Measurements from ENCODE around the gene ZBED5.

The ZBED5 gene

GRCh38 chr11:10881892-10882291, 24.0 kb upstream of the ZBED5 start:
- Histone ChIP-seq H3K9me3 (ENCODE audit: control insufficient read depth in 2 of 2, low read length in 2 of 2) (no peaks in the 10 kb centered on the region), H3K27me3 (ENCODE audit: control insufficient read depth in 2 of 2, insufficient read depth in 2 of 2, low read length in 2 of 2) (no peaks in the 10 kb centered on the region)

DNA sequence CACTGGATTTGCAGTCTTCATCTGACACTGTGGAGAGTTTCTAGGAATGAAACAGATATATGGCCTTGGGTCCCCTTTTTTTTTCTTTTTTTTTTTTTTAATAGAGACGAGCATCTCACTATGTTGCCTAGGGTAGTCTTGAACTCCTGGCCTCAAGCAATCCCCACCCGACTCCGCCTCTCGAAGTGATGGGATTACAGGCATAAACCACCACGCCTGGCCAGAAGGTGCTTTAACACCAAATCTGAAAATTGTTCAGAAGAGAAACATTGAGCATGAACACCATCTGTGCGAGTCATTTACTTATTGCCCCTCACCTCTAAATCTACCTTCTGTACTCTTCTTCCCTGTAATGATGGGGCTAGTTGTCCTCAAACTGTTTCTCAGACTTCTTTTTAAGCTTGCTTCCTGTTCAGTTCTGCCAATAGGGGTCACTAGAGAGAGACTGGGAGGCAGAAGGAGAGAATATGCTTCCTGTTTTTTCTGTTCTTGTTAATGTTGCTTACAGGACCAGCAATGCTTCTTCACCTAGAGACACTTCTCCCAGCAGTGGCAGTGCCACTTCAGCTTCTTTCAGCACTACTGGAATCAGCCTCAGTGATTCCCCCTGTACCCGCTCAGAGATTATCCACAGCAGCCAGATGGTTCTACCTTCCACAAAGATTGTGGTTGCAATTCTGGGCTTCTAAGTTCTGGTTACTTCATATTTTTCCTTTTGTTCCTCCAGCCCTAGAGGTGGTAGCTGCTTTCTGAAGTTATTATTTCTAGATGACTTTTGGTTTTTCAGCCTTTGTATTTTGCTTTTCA, 20.8 kb upstream of the ZBED5 start:
- peak overlapping the region; percentile 41 to 57 for H3K27ac ChIP-seq (ENCODE audit: low read depth in 2 of 2, low read length in 2 of 2)
- no peaks in the 10 kb centered on the region for H3K9me3 ChIP-seq (ENCODE audit: control insufficient read depth in 2 of 2, low read length in 2 of 2)

More at GRCh38 chr11:10881892-10882291, 24.0 kb upstream of the ZBED5 start:
- Histone ChIP-seq H3K27ac (ENCODE audit: low read depth in 2 of 2, low read length in 2 of 2) (no peak overlapping the region), H3K9ac (ENCODE audit: low read depth in 1 of 2, low read length in 2 of 2) (no peak overlapping the region), H3K4me3 (ENCODE audit: low read length in 2 of 2) (no peak overlapping the region), H3K36me3 (ENCODE audit: control insufficient read depth in 2 of 2, insufficient read depth in 2 of 2, low read length in 2 of 2) (no peaks in the 10 kb centered on the region), H3K4me1 (ENCODE audit: control insufficient read depth in 2 of 2, insufficient read depth in 2 of 2, low read length in 2 of 2) (peaks cover 2 to 3% of the 10 kb centered on the region in 2 donors)

DNA sequence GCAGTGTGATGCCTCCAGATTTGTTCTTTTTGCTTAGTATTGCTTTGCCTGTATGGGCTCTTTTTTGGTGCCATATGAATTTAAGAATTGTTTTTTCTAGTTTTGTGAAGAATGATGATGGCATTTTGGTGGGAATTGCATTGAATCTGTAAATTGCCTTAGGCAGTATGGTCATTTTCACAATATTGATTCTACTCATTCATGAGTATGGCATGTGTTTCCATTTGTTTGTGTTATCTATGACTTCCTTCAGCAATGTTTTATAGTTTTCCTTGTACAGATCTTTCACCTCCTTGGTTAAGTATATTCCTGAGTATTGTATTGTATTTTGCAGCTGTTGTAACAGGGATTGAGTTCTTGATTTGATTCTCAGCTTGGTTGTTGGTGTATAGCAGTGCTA, 18.3 kb upstream of the ZBED5 start:
- Histone ChIP-seq H3K27ac (ENCODE audit: low read depth in 2 of 2, low read length in 2 of 2) (no peak overlapping the region), H3K9me3 (ENCODE audit: control insufficient read depth in 2 of 2, low read length in 2 of 2) (peaks cover 0 to 2% of the 10 kb centered on the region in 2 donors), H3K4me3 (ENCODE audit: low read length in 2 of 2) (no peak overlapping the region), H3K9ac (ENCODE audit: low read depth in 1 of 2, low read length in 2 of 2) (no peak overlapping the region), H3K4me1 (ENCODE audit: control insufficient read depth in 2 of 2, insufficient read depth in 2 of 2, low read length in 2 of 2) (peaks cover 2 to 3% of the 10 kb centered on the region in 2 donors), H3K27me3 (ENCODE audit: control insufficient read depth in 2 of 2, insufficient read depth in 2 of 2, low read length in 2 of 2) (no peaks in the 10 kb centered on the region), H3K36me3 (ENCODE audit: control insufficient read depth in 2 of 2, insufficient read depth in 2 of 2, low read length in 2 of 2) (no peaks in the 10 kb centered on the region)

More for the DNA sequence above, 20.8 kb upstream of the ZBED5 start:
- Histone ChIP-seq H3K36me3 (ENCODE audit: control insufficient read depth in 2 of 2, insufficient read depth in 2 of 2, low read length in 2 of 2) (no peaks in the 10 kb centered on the region), H3K9ac (ENCODE audit: low read depth in 1 of 2, low read length in 2 of 2) (peak overlapping the region in 1 of 2 donors; percentile 35), H3K4me1 (ENCODE audit: control insufficient read depth in 2 of 2, insufficient read depth in 2 of 2, low read length in 2 of 2) (peaks cover 2 to 3% of the 10 kb centered on the region in 2 donors), H3K4me3 (ENCODE audit: low read length in 2 of 2) (no peak overlapping the region), H3K27me3 (ENCODE audit: control insufficient read depth in 2 of 2, insufficient read depth in 2 of 2, low read length in 2 of 2) (no peaks in the 10 kb centered on the region)

- peaks cover 2 to 3% of the 10 kb centered on the region in 2 donors for H3K4me1 ChIP-seq (ENCODE audit: control insufficient read depth in 2 of 2, insufficient read depth in 2 of 2, low read length in 2 of 2)
- no peaks in the 10 kb centered on the region for H3K27me3 ChIP-seq (ENCODE audit: control insufficient read depth in 2 of 2, insufficient read depth in 2 of 2, low read length in 2 of 2)
- H3K36me3 ChIP-seq (ENCODE audit: control insufficient read depth in 2 of 2, insufficient read depth in 2 of 2, low read length in 2 of 2), result no peaks in the 10 kb centered on the region
- H3K27ac ChIP-seq (ENCODE audit: low read depth in 2 of 2, low read length in 2 of 2), result no peak overlapping the region
- H3K9me3 ChIP-seq (ENCODE audit: control insufficient read depth in 2 of 2, low read length in 2 of 2), result peaks cover 0 to 2% of the 10 kb centered on the region in 2 donors
- H3K4me3 ChIP-seq (ENCODE audit: low read length in 2 of 2), result no peak overlapping the region
- no peak overlapping the region for H3K9ac ChIP-seq (ENCODE audit: low read depth in 1 of 2, low read length in 2 of 2)
These were observed 17.7 kb upstream of the ZBED5 start for GRCh38 chr11:10875430-10876021.

DNA sequence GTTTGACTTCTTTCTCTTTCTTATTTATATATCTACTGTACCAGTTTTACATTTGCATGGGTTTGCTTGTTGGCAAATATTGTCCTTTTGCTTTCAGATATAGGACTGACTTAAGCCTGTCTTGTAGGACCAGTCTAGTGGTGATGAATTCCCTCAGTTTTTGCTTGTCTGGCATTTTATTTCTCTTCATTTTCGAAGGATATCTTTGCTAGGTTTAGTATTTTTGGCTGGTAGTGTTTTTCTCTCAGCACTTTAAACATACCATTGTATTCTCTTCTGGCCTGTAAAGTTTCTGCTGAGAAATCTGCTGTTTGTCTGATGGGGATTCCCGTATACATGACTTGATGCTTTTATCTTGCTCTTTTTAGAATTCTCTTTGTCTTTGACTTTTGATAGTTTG, 14.2 kb upstream of the ZBED5 start:
- peaks cover 0 to 2% of the 10 kb centered on the region in 2 donors for H3K9me3 ChIP-seq (ENCODE audit: control insufficient read depth in 2 of 2, low read length in 2 of 2)
- H3K27me3 ChIP-seq (ENCODE audit: control insufficient read depth in 2 of 2, insufficient read depth in 2 of 2, low read length in 2 of 2), result no peaks in the 10 kb centered on the region
- H3K4me3 ChIP-seq (ENCODE audit: low read length in 2 of 2), result no peak overlapping the region
- H3K36me3 ChIP-seq (ENCODE audit: control insufficient read depth in 2 of 2, insufficient read depth in 2 of 2, low read length in 2 of 2), result no peaks in the 10 kb centered on the region
- no peak overlapping the region for H3K27ac ChIP-seq (ENCODE audit: low read depth in 2 of 2, low read length in 2 of 2)
- no peaks in the 10 kb centered on the region for H3K4me1 ChIP-seq (ENCODE audit: control insufficient read depth in 2 of 2, insufficient read depth in 2 of 2, low read length in 2 of 2)
- H3K9ac ChIP-seq (ENCODE audit: low read depth in 1 of 2, low read length in 2 of 2), result no peak overlapping the region

DNA sequence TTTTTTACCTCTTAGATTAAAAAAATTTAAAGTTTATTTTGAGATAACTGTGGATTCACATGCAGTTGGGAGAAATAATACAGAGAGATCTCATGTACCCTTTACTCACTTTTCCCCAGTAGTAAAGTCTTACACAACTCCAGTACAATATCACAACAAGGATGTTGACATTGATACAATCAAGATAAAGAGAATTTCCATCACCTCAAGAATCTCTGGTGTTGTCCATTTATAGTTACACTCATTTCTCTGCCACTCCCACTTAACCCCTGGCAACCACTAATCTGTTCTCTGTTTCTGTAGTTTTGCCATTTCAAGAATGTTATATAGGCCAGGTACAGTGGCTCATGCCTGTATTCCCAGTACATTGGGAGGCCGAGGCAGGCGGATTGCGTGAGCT, 10.5 kb upstream of the ZBED5 start:
- Histone ChIP-seq H3K27me3 (ENCODE audit: control insufficient read depth in 2 of 2, insufficient read depth in 2 of 2, low read length in 2 of 2) (no peaks in the 10 kb centered on the region), H3K4me1 (ENCODE audit: control insufficient read depth in 2 of 2, insufficient read depth in 2 of 2, low read length in 2 of 2) (no peaks in the 10 kb centered on the region), H3K27ac (ENCODE audit: low read depth in 2 of 2, low read length in 2 of 2) (no peak overlapping the region), H3K9me3 (ENCODE audit: control insufficient read depth in 2 of 2, low read length in 2 of 2) (peaks cover 0 to 2% of the 10 kb centered on the region in 2 donors), H3K4me3 (ENCODE audit: low read length in 2 of 2) (no peak overlapping the region), H3K9ac (ENCODE audit: low read depth in 1 of 2, low read length in 2 of 2) (no peak overlapping the region), H3K36me3 (ENCODE audit: control insufficient read depth in 2 of 2, insufficient read depth in 2 of 2, low read length in 2 of 2) (no peaks in the 10 kb centered on the region)

DNA sequence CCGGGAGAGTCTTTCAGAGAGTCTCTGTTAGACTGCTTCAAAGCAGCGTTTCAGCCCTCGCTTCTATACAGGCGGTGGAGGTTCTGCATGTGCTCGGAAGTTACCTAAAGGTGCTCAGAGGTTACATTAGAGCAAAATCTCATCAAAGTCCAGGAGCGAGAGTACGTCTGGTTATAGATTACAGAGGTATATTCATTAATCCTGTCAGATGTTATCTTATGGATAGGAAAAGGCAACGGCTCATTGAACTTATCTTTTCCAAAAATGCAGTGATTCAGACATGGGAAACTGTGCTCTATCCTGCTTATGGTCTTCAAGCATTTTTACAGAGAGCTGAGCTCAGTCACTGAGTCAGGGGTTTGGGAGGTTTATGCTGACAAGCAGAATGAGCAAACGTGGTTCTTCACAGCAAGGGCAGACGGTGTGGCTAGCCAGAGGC, 9.1 kb upstream of the ZBED5 start:
- H3K27ac ChIP-seq (ENCODE audit: low read depth in 2 of 2, low read length in 2 of 2), result no peak overlapping the region
- no peak overlapping the region for H3K4me3 ChIP-seq (ENCODE audit: low read length in 2 of 2)
- H3K36me3 ChIP-seq (ENCODE audit: control insufficient read depth in 2 of 2, insufficient read depth in 2 of 2, low read length in 2 of 2), result no peaks in the 10 kb centered on the region
- no peaks in the 10 kb centered on the region for H3K4me1 ChIP-seq (ENCODE audit: control insufficient read depth in 2 of 2, insufficient read depth in 2 of 2, low read length in 2 of 2)
- no peak overlapping the region for H3K9ac ChIP-seq (ENCODE audit: low read depth in 1 of 2, low read length in 2 of 2)
- no peaks in the 10 kb centered on the region for H3K27me3 ChIP-seq (ENCODE audit: control insufficient read depth in 2 of 2, insufficient read depth in 2 of 2, low read length in 2 of 2)
- no peaks in the 10 kb centered on the region for H3K9me3 ChIP-seq (ENCODE audit: control insufficient read depth in 2 of 2, low read length in 2 of 2)

DNA sequence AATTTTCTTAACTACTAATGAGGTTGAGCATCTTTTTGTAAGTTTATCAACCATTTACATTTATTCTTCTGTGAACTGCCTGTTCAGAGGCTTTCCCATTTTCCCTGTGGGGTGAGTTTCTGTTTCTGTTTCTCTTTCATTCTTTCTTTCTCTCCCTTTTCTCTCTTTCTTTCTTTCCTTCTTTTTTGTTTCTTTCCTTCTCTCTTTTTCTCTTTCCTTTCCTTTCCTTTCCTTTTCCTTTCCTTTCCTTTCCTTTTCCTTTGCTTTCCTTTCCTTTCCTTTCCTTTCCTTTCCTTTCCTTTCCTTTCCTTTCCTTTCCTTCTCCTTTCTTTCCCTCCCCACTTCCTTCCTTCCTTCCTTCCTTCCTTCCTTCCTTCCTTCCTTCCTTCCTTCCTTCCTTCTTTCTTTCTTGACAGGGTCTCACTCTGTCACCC, 8.0 kb upstream of the ZBED5 start:
- Histone ChIP-seq H3K9ac (ENCODE audit: low read depth in 1 of 2, low read length in 2 of 2) (no peak overlapping the region), H3K27me3 (ENCODE audit: control insufficient read depth in 2 of 2, insufficient read depth in 2 of 2, low read length in 2 of 2) (no peaks in the 10 kb centered on the region), H3K27ac (ENCODE audit: low read depth in 2 of 2, low read length in 2 of 2) (no peak overlapping the region), H3K9me3 (ENCODE audit: control insufficient read depth in 2 of 2, low read length in 2 of 2) (no peaks in the 10 kb centered on the region), H3K4me3 (ENCODE audit: low read length in 2 of 2) (no peak overlapping the region), H3K4me1 (ENCODE audit: control insufficient read depth in 2 of 2, insufficient read depth in 2 of 2, low read length in 2 of 2) (no peaks in the 10 kb centered on the region), H3K36me3 (ENCODE audit: control insufficient read depth in 2 of 2, insufficient read depth in 2 of 2, low read length in 2 of 2) (no peaks in the 10 kb centered on the region)

DNA sequence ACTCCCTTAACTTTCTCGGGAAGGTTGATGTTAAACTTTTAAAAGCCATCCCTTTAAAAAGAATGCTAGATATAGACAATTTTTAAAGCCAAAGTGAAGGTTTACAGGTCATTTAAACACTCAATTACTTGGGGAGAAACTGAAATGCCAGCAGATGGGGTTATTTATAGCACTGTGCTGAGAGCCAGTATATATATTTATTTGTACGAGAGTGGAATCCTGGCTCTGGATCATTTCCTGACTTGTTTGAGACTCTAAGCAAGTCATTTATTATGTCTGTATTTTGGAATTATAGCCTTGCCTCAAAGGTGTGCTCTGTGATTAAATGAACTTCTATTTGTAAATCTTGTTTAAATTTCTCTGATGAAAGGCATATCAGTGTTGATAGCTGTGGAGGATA, 6.8 kb upstream of the ZBED5 start:
- H3K4me1 ChIP-seq (ENCODE audit: control insufficient read depth in 2 of 2, insufficient read depth in 2 of 2, low read length in 2 of 2), result no peaks in the 10 kb centered on the region

GRCh38 chr11:10862446-10862845, 4.6 kb upstream of the ZBED5 start:
- Histone ChIP-seq H3K9ac (ENCODE audit: low read depth in 1 of 2, low read length in 2 of 2) (no peak overlapping the region), H3K36me3 (ENCODE audit: control insufficient read depth in 2 of 2, insufficient read depth in 2 of 2, low read length in 2 of 2) (no peaks in the 10 kb centered on the region), H3K4me3 (ENCODE audit: low read length in 2 of 2) (no peak overlapping the region), H3K27ac (ENCODE audit: low read depth in 2 of 2, low read length in 2 of 2) (no peak overlapping the region), H3K27me3 (ENCODE audit: control insufficient read depth in 2 of 2, insufficient read depth in 2 of 2, low read length in 2 of 2) (no peaks in the 10 kb centered on the region), H3K9me3 (ENCODE audit: control insufficient read depth in 2 of 2, low read length in 2 of 2) (no peaks in the 10 kb centered on the region), H3K4me1 (ENCODE audit: control insufficient read depth in 2 of 2, insufficient read depth in 2 of 2, low read length in 2 of 2) (peaks cover 4 to 8% of the 10 kb centered on the region in 2 donors)

More for the DNA sequence above, 6.8 kb upstream of the ZBED5 start:
- no peaks in the 10 kb centered on the region for H3K9me3 ChIP-seq (ENCODE audit: control insufficient read depth in 2 of 2, low read length in 2 of 2)
- H3K27ac ChIP-seq (ENCODE audit: low read depth in 2 of 2, low read length in 2 of 2), result no peak overlapping the region
- H3K9ac ChIP-seq (ENCODE audit: low read depth in 1 of 2, low read length in 2 of 2), result no peak overlapping the region
- H3K27me3 ChIP-seq (ENCODE audit: control insufficient read depth in 2 of 2, insufficient read depth in 2 of 2, low read length in 2 of 2), result no peaks in the 10 kb centered on the region
- no peaks in the 10 kb centered on the region for H3K36me3 ChIP-seq (ENCODE audit: control insufficient read depth in 2 of 2, insufficient read depth in 2 of 2, low read length in 2 of 2)
- no peak overlapping the region for H3K4me3 ChIP-seq (ENCODE audit: low read length in 2 of 2)
